HEK293 (cell line): ENCODE data around the gene ACAP1.

Source experiments
- CTCF ChIP-seq: fragments of 450-650 bp; formaldehyde crosslinking; IDR thresholded peaks from 2 replicates; pipeline ENCODE4 v1.5.1; 2016; ENCODE audit warnings: missing biosample characterization, missing genetic modification characterization
- TCF7L2 ChIP-seq: IDR thresholded peaks from 2 replicates; pipeline ENCODE4 v1.6.1; 2011; ENCODE audit warnings: low read depth, mild to moderate bottlenecking, inconsistent platforms, low read length, moderate library complexity, borderline replicate concordance
- ZNF280D ChIP-seq: fragments of 450-650 bp; formaldehyde crosslinking; IDR thresholded peaks from 2 replicates; pipeline ENCODE4 v1.5.1; 2016; ENCODE audit warnings: missing biosample characterization, missing genetic modification characterization

- TF ChIP-seq CTCF (no peak), ZNF280D (no peak), TCF7L2 (no peak)
These were observed 16.2 kb downstream of the ACAP1 start for GRCh38 chr17:7352503-7352889.
